HCT116 (cell line): ENCODE data around the gene RPS28. TPM values are rescaled to one million over a fixed set of nuclear protein-coding genes. Genes with fewer than 3 reads are reported as not detected.

Experiments
- ATAC-seq: fragments of 200-7000 bp; cut with Tn5 transposase; 2 replicates; pipeline ENCODE4 v1.9.1; 2020; ENCODE audit warnings: mild to moderate bottlenecking, moderate library complexity
- Bru-seq: library from RNA; stranded (reverse); fragments of 400-500 nt; gene quantifications from one replicate; lab custom pipeline; 2021; lab: Mats Ljungman, UMichigan
- BruChase-seq, 2 experiments: library from RNA; stranded (reverse); fragments of 400-500 nt; gene quantifications; one replicate each; lab custom pipeline; 2021; lab: Mats Ljungman, UMichigan
- BruUV-seq: library from RNA; stranded (reverse); fragments of 400-500 nt; replicated peaks from 2 replicates; lab custom pipeline; 2021; lab: Mats Ljungman, UMichigan
- CTCF ChIA-PET: fragments of 300-600 bp; sonication (Branson Sonifier 250); formaldehyde crosslinking; loops from one replicate; lab custom pipeline; 2021; ENCODE audit warnings: antibody characterized with exemption; lab: Charles Lee
- POLR2A ChIA-PET: fragments of 300-600, 350-600 bp; sonication (Branson Sonifier 250); formaldehyde crosslinking; loops from one replicate; lab custom pipeline; 2021; ENCODE audit warnings: antibody characterized with exemption; lab: Charles Lee
- RAD21 ChIA-PET, 2 experiments: fragments of 300-600 bp; sonication (Branson Sonifier 250); formaldehyde crosslinking; loops; one replicate each; lab custom pipeline; 2023; ENCODE audit warnings: low total read pairs in 2 of 2; ENCODE audit not compliant: uncharacterized antibody in 2 of 2, unreplicated experiment in 2 of 2, low non-redundant PET in 1 of 2; lab: Charles Lee
- DNase-seq: peaks from one replicate; pipeline ENCODE4 v3.0.0-alpha.2; 2010; ENCODE audit warnings: low read depth, low spot score
- H2AFZ ChIP-seq: fragments of 200-600 bp; shearing (Covaris generic), sonication (generic); 2 replicates; pipeline ENCODE4 v1.6.1; 2017; ENCODE audit warnings: low read depth, mixed run types, mixed read lengths, antibody characterized with exemption, low read length; ENCODE audit not compliant: poor library complexity, severe bottlenecking
- H3K27ac ChIP-seq: 2 replicates; pipeline ENCODE4 v1.5.1; 2012; ENCODE audit warnings: low read depth, low read length
- H3K27me3 ChIP-seq: fragments of 200-600 bp; sonication (generic); 2 replicates; pipeline ENCODE4 v1.6.1; 2016; ENCODE audit warnings: mixed run types, low read length, mixed read lengths; ENCODE audit not compliant: insufficient read depth
- H3K36me3 ChIP-seq, 2 experiments: fragments of 200-500 bp in 1 of 2; fragments of 200-600 bp in 1 of 2; sonication (Bioruptor generic) in 1 of 2; sonication (generic) in 1 of 2; 2 replicates each; pipeline versions ENCODE4 v1.5.1 to v1.6.1; 2014 to 2016; ENCODE audit warnings: low read length in 2 of 2, inconsistent platforms in 1 of 2, mixed read lengths in 1 of 2, mixed run types in 1 of 2; ENCODE audit not compliant: insufficient read depth in 2 of 2, control insufficient read depth in 1 of 2
- H3K4me1 ChIP-seq, 2 experiments: fragments of 200-600 bp in 1 of 2; sonication (generic) in 1 of 2; 2 replicates each; pipeline versions ENCODE4 v1.5.1 to v1.6.1; 2012 to 2017; ENCODE audit warnings: low read length in 2 of 2, inconsistent platforms in 1 of 2, mild to moderate bottlenecking in 1 of 2, mixed read lengths in 1 of 2, mixed run types in 1 of 2, moderate library complexity in 1 of 2; ENCODE audit not compliant: insufficient read depth in 2 of 2, control insufficient read depth in 1 of 2
- H3K4me2 ChIP-seq: fragments of 200-600 bp; sonication (generic); 2 replicates; pipeline ENCODE4 v1.6.1; 2017; ENCODE audit warnings: mixed run types, low read length, mixed read lengths
- H3K4me3 ChIP-seq, 2 experiments: fragments of 200-600 bp in 1 of 2; sonication (generic) in 1 of 2; replicated peaks in 1 of 2; 2 replicates each; pipeline ENCODE4 v1.5.1; 2011 to 2016; ENCODE audit warnings: low read length in 2 of 2, control low read depth in 1 of 2, low read depth in 1 of 2, mild to moderate bottlenecking in 1 of 2, mixed read lengths in 1 of 2, mixed run types in 1 of 2
- H3K79me2 ChIP-seq: fragments of 200-600 bp; sonication (generic); 2 replicates; pipeline ENCODE4 v1.6.1; 2017; ENCODE audit warnings: mild to moderate bottlenecking, mixed run types, low read length, moderate library complexity, mixed read lengths; ENCODE audit not compliant: insufficient read depth
- H3K9ac ChIP-seq: fragments of 200-600 bp; sonication (generic); 2 replicates; pipeline ENCODE4 v1.6.1; 2016; ENCODE audit warnings: low read length, mixed read lengths
- H3K9me2 ChIP-seq: fragments of 200-600 bp; sonication (generic), shearing (Covaris generic); 2 replicates; pipeline ENCODE4 v1.6.1; 2017; ENCODE audit warnings: mixed run types, mild to moderate bottlenecking, moderate library complexity; ENCODE audit not compliant: insufficient read depth
- H3K9me3 ChIP-seq, 2 experiments: fragments of 200-500 bp in 1 of 2; fragments of 200-600 bp in 1 of 2; sonication (Bioruptor generic) in 1 of 2; sonication (generic) in 1 of 2; 2 replicates each; pipeline ENCODE4 v1.6.1; 2014 to 2017; ENCODE audit warnings: low read length in 2 of 2, mixed read lengths in 2 of 2, inconsistent platforms in 1 of 2, low read depth in 1 of 2, mild to moderate bottlenecking in 1 of 2, mixed run types in 1 of 2, moderate library complexity in 1 of 2; ENCODE audit not compliant: control insufficient read depth in 1 of 2, insufficient read depth in 1 of 2
- H4K20me1 ChIP-seq: fragments of 200-600 bp; sonication (generic), shearing (Covaris generic); 2 replicates; pipeline ENCODE4 v1.6.1; 2017; ENCODE audit warnings: mixed run types, mild to moderate bottlenecking, moderate library complexity; ENCODE audit not compliant: insufficient read depth
- CBX3 ChIP-seq: IDR thresholded peaks from 2 replicates; pipeline ENCODE4 v1.6.1; 2012; ENCODE audit warnings: low read depth
- CEBPB ChIP-seq: IDR thresholded peaks from 2 replicates; pipeline ENCODE4 v1.6.1; 2012; ENCODE audit warnings: low read depth
- ELF1 ChIP-seq: IDR thresholded peaks from 2 replicates; pipeline ENCODE4 v1.6.1; 2012; ENCODE audit warnings: low read depth, borderline replicate concordance
- EZH2phosphoT487 ChIP-seq: fragments of 200-600 bp; IDR thresholded peaks from 2 replicates; pipeline ENCODE4 v1.6.1; 2018; ENCODE audit warnings: antibody characterized with exemption, borderline replicate concordance
- JUND ChIP-seq: IDR thresholded peaks from 2 replicates; pipeline ENCODE4 v1.6.1; 2012
- POLR2A ChIP-seq: IDR thresholded peaks from 2 replicates; pipeline ENCODE4 v1.7.0; 2011; ENCODE audit warnings: borderline replicate concordance; ENCODE audit not compliant: insufficient read depth, insufficient read length; ENCODE audit errors: extremely low read depth
- POLR2AphosphoS5 ChIP-seq: IDR thresholded peaks from 2 replicates; pipeline ENCODE4 v1.6.1; 2011; ENCODE audit warnings: mild to moderate bottlenecking, low read depth, low read length, moderate library complexity
- SP1 ChIP-seq: IDR thresholded peaks from 2 replicates; pipeline ENCODE4 v1.6.1; 2012; ENCODE audit warnings: low read depth
- TCF7L2 ChIP-seq: IDR thresholded peaks from 2 replicates; pipeline ENCODE4 v1.7.0; 2011; ENCODE audit warnings: borderline replicate concordance, inconsistent platforms; ENCODE audit not compliant: insufficient read depth, insufficient read length; ENCODE audit errors: extremely low read depth
- YY1 ChIP-seq: IDR thresholded peaks from 2 replicates; pipeline ENCODE4 v1.6.1; 2011; ENCODE audit warnings: low read length, low read depth, moderate library complexity, mild to moderate bottlenecking; ENCODE audit not compliant: insufficient replicate concordance; ENCODE audit errors: extremely low read depth
- ZFX ChIP-seq: fragments of 450-650 bp; IDR thresholded peaks from 2 replicates; pipeline ENCODE4 v1.6.1; 2017
- intact Hi-C: fragments of 100-400 bp; cut with micrococcal nuclease; formaldehyde crosslinking; loops from 2 replicates; pipeline ENCODE4 v1.10.0; 2022
- long read RNA-seq: library from polyadenylated mRNA; unstranded; transcript quantifications from one replicate; pipeline ENCODE4 v2.0.0, GENCODE V29; 2021; ENCODE audit not compliant: unreplicated experiment
- polyA plus RNA-seq: library from polyadenylated mRNA; unstranded; fragments of >200 nt; gene quantifications from 2 replicates; pipeline ENCODE4 v1.2.1, GENCODE V29; 2012; ENCODE audit warnings: missing spikeins
- total RNA-seq: library from RNA; stranded (reverse); gene quantifications from one replicate; pipeline ENCODE4 v1.2.1, GENCODE V29; 2021; ENCODE audit not compliant: unreplicated experiment
- TF ChIP-seq, protein P1 (sequence below), 3 experiments: fragments of 200-600 bp in 1 of 3; sonication (generic) in 1 of 3; IDR thresholded peaks in 2 of 3; conservative IDR thresholded peaks in 1 of 3; 2 replicates each; pipeline ENCODE4 v1.5.1; 2012 to 2017; ENCODE audit warnings: low read depth in 2 of 3, low read length in 2 of 3, antibody characterized with exemption in 1 of 3, borderline replicate concordance in 1 of 3, control low read depth in 1 of 3, mild to moderate bottlenecking in 1 of 3, mixed read lengths in 1 of 3, mixed run types in 1 of 3, moderate library complexity in 1 of 3; ENCODE audit not compliant: insufficient read depth in 1 of 3
- TF ChIP-seq, protein P2 (sequence below): IDR thresholded peaks from 2 replicates; pipeline ENCODE4 v1.6.1; 2011; ENCODE audit warnings: mild to moderate bottlenecking, low read length, moderate library complexity; ENCODE audit not compliant: insufficient replicate concordance; ENCODE audit errors: extremely low read depth
- TF ChIP-seq, protein P3 (sequence below): IDR thresholded peaks from 2 replicates; pipeline ENCODE4 v1.6.1; 2012; ENCODE audit warnings: low read depth
- TF ChIP-seq, protein P4 (sequence below): IDR thresholded peaks from 2 replicates; pipeline ENCODE4 v1.6.1; 2012

The RPS28 gene
- total RNA-seq (2,379 TPM), Bru-seq, nascent RNA (percentile 98 among the genes with signal in this experiment), BruChase-seq, experiment 1, labeled RNA remaining after a 6-hour chase (percentile 96 among the genes with signal in this experiment), BruChase-seq, experiment 2, labeled RNA remaining after a 2-hour chase (percentile 95 among the genes with signal in this experiment)
- 2,859 and 3,193 TPM in 2 replicates for polyA plus RNA-seq
- long read RNA-seq, transcript RPS28-203 (4 exons, 1,326 nt), result major isoform, 546 of 607 reads
- long read RNA-seq, partial matches to known transcripts, result 42 of 607 reads
- long read RNA-seq, other reads (novel, unspliced or antisense), result 13 of 607 reads

DNA sequence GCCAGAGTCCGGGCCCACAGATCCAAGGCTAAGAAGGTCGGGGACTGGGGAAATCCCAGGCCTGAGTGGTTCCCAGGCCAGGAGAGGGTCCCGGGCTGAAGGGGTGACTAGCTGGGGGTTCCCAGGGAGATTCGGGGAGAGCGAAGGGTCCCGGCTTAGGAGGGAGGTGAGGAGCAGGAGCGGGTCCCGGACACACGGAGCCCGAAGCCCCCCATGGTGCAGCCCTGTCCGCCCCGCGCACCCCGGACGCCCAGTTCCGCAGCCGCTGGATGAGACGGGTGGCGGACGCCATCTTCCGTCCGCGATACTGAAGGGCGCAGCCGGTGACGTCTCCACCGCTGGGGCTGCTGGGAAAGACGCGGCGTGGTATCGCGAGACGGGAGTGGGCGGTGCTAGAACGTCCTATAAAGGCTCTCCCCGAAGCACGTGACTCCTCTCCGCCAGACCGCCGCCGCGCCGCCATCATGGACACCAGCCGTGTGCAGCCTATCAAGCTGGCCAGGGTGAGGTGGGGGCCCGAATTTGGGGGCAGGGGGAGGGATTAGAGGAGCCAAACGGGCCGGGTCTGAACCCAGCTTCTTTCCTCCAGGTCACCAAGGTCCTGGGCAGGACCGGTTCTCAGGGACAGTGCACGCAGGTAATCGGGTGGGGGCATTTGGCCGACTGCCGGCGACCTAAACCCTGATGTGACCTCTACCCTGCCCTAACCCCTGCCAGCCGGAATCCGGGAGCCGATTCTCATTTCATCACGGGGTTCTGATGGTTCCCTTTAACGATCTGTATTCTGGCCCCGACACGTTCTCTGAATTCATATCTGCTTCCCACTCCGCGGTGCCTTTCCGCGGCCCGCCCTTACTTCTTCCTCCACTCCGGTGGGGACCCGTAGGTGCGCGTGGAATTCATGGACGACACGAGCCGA lies at the start of gene RPS28, which contains the start of gene NDUFA7:
TSS of gene RPS28 (plus strand) at position 430 of the 919 bp plus-strand sequence. CDS start at position 465, 35 bp downstream.
TSS of gene NDUFA7 (minus strand) at position 309 of the 919 bp plus-strand sequence. CDS start at position 292, 17 bp downstream.
- Histone ChIP-seq H3K79me2 (peaks cover 61% of the 10 kb centered on the region), H3K4me1 (peaks cover 12 to 25% of the 10 kb centered on the region in 2 experiments; a peak in 3 of 4 replicates), H3K27ac (peak within 1 kb of the TSS; percentile 74), H2AFZ (no peak within 1 kb of the TSS), H4K20me1 (peaks cover 5% of the 10 kb centered on the region; the same call in 1 of the 2 replicates), H3K36me3 (peaks cover 11 to 28% of the 10 kb centered on the region in 2 experiments), H3K9me2 (no peaks in the 10 kb centered on the region), H3K9ac (peak within 1 kb of the TSS; percentile 100), H3K4me2 (peak within 1 kb of the TSS; percentile 96), H3K27me3 (no peaks in the 10 kb centered on the region), H3K9me3 (no peaks in the 10 kb centered on the region), H3K4me3 (peak within 1 kb of the TSS; percentile 91 to 100)
- ChIA-PET POLR2A (interaction anchor here (0.9 to 4.1 kb wide), 3 partner anchors 11 to 17 kb away, joined by 4 to 37 read pairs (median 4); no protein-coding TSS in a partner anchor), CTCF (no interaction called here), RAD21 (interaction anchor here in 1 of 2 experiments (0.6 kb wide), 1 partner anchor 67 kb away, joined by 4 read pairs; no protein-coding TSS in a partner anchor)
- ATAC-seq (peak; percentile 79), DNase-seq (peak; percentile 86)
- BruUV-seq, result TSS peak; percentile 88
- intact Hi-C loops, result no loop called here
- TF ChIP-seq, protein P1, sequence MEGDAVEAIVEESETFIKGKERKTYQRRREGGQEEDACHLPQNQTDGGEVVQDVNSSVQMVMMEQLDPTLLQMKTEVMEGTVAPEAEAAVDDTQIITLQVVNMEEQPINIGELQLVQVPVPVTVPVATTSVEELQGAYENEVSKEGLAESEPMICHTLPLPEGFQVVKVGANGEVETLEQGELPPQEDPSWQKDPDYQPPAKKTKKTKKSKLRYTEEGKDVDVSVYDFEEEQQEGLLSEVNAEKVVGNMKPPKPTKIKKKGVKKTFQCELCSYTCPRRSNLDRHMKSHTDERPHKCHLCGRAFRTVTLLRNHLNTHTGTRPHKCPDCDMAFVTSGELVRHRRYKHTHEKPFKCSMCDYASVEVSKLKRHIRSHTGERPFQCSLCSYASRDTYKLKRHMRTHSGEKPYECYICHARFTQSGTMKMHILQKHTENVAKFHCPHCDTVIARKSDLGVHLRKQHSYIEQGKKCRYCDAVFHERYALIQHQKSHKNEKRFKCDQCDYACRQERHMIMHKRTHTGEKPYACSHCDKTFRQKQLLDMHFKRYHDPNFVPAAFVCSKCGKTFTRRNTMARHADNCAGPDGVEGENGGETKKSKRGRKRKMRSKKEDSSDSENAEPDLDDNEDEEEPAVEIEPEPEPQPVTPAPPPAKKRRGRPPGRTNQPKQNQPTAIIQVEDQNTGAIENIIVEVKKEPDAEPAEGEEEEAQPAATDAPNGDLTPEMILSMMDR (IDR thresholded peaks at IDR 0.05 in 2 of 3, conservative IDR thresholded peaks at IDR 0.05 in 1 of 3; ENCODE audit: borderline replicate concordance in 1 of 3, insufficient read depth in 1 of 3, low read depth in 2 of 3, low read length in 2 of 3), result no peak
- TF ChIP-seq ZFX, result peak; percentile 72; the same call in 1 of the 2 replicates
- TF ChIP-seq POLR2AphosphoS5, result peak; percentile 95
- no peak for TF ChIP-seq EZH2phosphoT487
- TF ChIP-seq SP1, result peak; percentile 88
- peak; percentile 73 for TF ChIP-seq POLR2A
- no peak for TF ChIP-seq TCF7L2
- TF ChIP-seq CBX3, result peak; percentile 72; the same call in 1 of the 2 replicates
- no peak for TF ChIP-seq JUND
- peak; percentile 96 for TF ChIP-seq YY1
- TF ChIP-seq CEBPB, result no peak
- no peak; the same call in 1 of the 2 replicates for TF ChIP-seq ELF1
- TF ChIP-seq, protein P2, sequence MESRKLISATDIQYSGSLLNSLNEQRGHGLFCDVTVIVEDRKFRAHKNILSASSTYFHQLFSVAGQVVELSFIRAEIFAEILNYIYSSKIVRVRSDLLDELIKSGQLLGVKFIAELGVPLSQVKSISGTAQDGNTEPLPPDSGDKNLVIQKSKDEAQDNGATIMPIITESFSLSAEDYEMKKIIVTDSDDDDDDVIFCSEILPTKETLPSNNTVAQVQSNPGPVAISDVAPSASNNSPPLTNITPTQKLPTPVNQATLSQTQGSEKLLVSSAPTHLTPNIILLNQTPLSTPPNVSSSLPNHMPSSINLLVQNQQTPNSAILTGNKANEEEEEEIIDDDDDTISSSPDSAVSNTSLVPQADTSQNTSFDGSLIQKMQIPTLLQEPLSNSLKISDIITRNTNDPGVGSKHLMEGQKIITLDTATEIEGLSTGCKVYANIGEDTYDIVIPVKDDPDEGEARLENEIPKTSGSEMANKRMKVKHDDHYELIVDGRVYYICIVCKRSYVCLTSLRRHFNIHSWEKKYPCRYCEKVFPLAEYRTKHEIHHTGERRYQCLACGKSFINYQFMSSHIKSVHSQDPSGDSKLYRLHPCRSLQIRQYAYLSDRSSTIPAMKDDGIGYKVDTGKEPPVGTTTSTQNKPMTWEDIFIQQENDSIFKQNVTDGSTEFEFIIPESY, result peak; percentile 98
- TF ChIP-seq, protein P3, sequence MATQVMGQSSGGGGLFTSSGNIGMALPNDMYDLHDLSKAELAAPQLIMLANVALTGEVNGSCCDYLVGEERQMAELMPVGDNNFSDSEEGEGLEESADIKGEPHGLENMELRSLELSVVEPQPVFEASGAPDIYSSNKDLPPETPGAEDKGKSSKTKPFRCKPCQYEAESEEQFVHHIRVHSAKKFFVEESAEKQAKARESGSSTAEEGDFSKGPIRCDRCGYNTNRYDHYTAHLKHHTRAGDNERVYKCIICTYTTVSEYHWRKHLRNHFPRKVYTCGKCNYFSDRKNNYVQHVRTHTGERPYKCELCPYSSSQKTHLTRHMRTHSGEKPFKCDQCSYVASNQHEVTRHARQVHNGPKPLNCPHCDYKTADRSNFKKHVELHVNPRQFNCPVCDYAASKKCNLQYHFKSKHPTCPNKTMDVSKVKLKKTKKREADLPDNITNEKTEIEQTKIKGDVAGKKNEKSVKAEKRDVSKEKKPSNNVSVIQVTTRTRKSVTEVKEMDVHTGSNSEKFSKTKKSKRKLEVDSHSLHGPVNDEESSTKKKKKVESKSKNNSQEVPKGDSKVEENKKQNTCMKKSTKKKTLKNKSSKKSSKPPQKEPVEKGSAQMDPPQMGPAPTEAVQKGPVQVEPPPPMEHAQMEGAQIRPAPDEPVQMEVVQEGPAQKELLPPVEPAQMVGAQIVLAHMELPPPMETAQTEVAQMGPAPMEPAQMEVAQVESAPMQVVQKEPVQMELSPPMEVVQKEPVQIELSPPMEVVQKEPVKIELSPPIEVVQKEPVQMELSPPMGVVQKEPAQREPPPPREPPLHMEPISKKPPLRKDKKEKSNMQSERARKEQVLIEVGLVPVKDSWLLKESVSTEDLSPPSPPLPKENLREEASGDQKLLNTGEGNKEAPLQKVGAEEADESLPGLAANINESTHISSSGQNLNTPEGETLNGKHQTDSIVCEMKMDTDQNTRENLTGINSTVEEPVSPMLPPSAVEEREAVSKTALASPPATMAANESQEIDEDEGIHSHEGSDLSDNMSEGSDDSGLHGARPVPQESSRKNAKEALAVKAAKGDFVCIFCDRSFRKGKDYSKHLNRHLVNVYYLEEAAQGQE, result no peak
- TF ChIP-seq, protein P4, sequence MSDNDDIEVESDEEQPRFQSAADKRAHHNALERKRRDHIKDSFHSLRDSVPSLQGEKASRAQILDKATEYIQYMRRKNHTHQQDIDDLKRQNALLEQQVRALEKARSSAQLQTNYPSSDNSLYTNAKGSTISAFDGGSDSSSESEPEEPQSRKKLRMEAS, result peak; percentile 94
